SK-N-SH treated with all-trans-retinoic acid at 6 μM for 48 hours (cell line): ENCODE results near the gene SASH1.

Experiments
- ATAC-seq: fragments of 200-7000 bp; cut with Tn5 transposase; 3 replicates; pipeline ENCODE4 v1.9.1; 2020; ENCODE audit warnings: mild to moderate bottlenecking, moderate library complexity
- ARNTL ChIP-seq: fragments of 450-650 bp; formaldehyde crosslinking; IDR thresholded peaks from 2 replicates; pipeline ENCODE4 v1.5.0; 2020; ENCODE audit warnings: low read depth, mild to moderate bottlenecking, moderate library complexity, borderline replicate concordance
- BACH2 ChIP-seq: fragments of 250-450 bp; sonication (Bioruptor Pico); IDR thresholded peaks from 2 replicates; pipeline ENCODE4 v1.9.0; 2021; ENCODE audit warnings: mild to moderate bottlenecking, borderline replicate concordance
- CREB5 ChIP-seq: fragments of 250-450 bp; sonication (Bioruptor Pico); IDR thresholded peaks from 2 replicates; pipeline ENCODE4 v1.5.1; 2020; ENCODE audit warnings: low read depth, mild to moderate bottlenecking, moderate library complexity
- CSDC2 ChIP-seq: fragments of 250-450 bp; sonication (Bioruptor Pico); IDR thresholded peaks from 2 replicates; pipeline ENCODE4 v1.5.0; 2020; ENCODE audit warnings: mild to moderate bottlenecking, moderate library complexity
- GLIS3 ChIP-seq: fragments of 250-450 bp; sonication (Bioruptor Pico); IDR thresholded peaks from 2 replicates; pipeline ENCODE4 v1.5.0; 2020; ENCODE audit warnings: mild to moderate bottlenecking, moderate library complexity
- ISL1 ChIP-seq: fragments of 250-450 bp; sonication (Bioruptor Pico); IDR thresholded peaks from 2 replicates; pipeline ENCODE4 v2.1.2; 2022; ENCODE audit warnings: mild to moderate bottlenecking, moderate library complexity
- OSR1 ChIP-seq: fragments of 250-450 bp; sonication (Bioruptor Pico); IDR thresholded peaks from 2 replicates; pipeline ENCODE4 v1.8.0; 2022; ENCODE audit warnings: moderate library complexity, mild to moderate bottlenecking, inconsistent platforms
- PPARA ChIP-seq: fragments of 250-450 bp; sonication (Bioruptor Pico); IDR thresholded peaks from 2 replicates; pipeline ENCODE4 v1.5.0; 2020; ENCODE audit warnings: mild to moderate bottlenecking, borderline replicate concordance
- RARB ChIP-seq: fragments of 250-450 bp; sonication (Bioruptor Pico); IDR thresholded peaks from 2 replicates; pipeline ENCODE4 v1.8.0; 2021; ENCODE audit warnings: mild to moderate bottlenecking, moderate library complexity
- ZFP3 ChIP-seq: fragments of 250-450 bp; sonication (Bioruptor Pico); IDR thresholded peaks from 2 replicates; pipeline ENCODE4 v1.5.0; 2020; ENCODE audit warnings: mild to moderate bottlenecking, moderate library complexity
- ZFP30 ChIP-seq: fragments of 450-650 bp; formaldehyde crosslinking; IDR thresholded peaks from 2 replicates; pipeline ENCODE4 v1.5.0; 2022; ENCODE audit warnings: mild to moderate bottlenecking, moderate library complexity
- ZNF565 ChIP-seq: fragments of 450-650 bp; formaldehyde crosslinking; conservative IDR thresholded peaks from 2 replicates; pipeline ENCODE4 v1.5.0; 2020; ENCODE audit warnings: low read depth, mild to moderate bottlenecking, moderate library complexity
- ZNF70 ChIP-seq: fragments of 450-650 bp; formaldehyde crosslinking; IDR thresholded peaks from 2 replicates; pipeline ENCODE4 v1.5.0; 2020; ENCODE audit warnings: mild to moderate bottlenecking, moderate library complexity
- TF ChIP-seq, protein P1 (sequence below): fragments of 250-450 bp; sonication (Bioruptor Pico); IDR thresholded peaks from 2 replicates; pipeline ENCODE4 v1.5.0; 2020; ENCODE audit warnings: mild to moderate bottlenecking, moderate library complexity
- TF ChIP-seq, protein P2 (sequence below): fragments of 250-450 bp; sonication (Bioruptor Pico); IDR thresholded peaks from 2 replicates; pipeline ENCODE4 v1.8.0; 2020; ENCODE audit warnings: mild to moderate bottlenecking, moderate library complexity, borderline replicate concordance
- TF ChIP-seq, protein P3 (sequence below): fragments of 250-450 bp; sonication (Bioruptor Pico); IDR thresholded peaks from 2 replicates; pipeline ENCODE4 v1.5.1; 2021; ENCODE audit warnings: mild to moderate bottlenecking, moderate library complexity

SASH1 gene

GRCh38 chr6:148526145-148526544, 183.5 kb downstream of the SASH1 start (continued):
- TF ChIP-seq, protein P1, sequence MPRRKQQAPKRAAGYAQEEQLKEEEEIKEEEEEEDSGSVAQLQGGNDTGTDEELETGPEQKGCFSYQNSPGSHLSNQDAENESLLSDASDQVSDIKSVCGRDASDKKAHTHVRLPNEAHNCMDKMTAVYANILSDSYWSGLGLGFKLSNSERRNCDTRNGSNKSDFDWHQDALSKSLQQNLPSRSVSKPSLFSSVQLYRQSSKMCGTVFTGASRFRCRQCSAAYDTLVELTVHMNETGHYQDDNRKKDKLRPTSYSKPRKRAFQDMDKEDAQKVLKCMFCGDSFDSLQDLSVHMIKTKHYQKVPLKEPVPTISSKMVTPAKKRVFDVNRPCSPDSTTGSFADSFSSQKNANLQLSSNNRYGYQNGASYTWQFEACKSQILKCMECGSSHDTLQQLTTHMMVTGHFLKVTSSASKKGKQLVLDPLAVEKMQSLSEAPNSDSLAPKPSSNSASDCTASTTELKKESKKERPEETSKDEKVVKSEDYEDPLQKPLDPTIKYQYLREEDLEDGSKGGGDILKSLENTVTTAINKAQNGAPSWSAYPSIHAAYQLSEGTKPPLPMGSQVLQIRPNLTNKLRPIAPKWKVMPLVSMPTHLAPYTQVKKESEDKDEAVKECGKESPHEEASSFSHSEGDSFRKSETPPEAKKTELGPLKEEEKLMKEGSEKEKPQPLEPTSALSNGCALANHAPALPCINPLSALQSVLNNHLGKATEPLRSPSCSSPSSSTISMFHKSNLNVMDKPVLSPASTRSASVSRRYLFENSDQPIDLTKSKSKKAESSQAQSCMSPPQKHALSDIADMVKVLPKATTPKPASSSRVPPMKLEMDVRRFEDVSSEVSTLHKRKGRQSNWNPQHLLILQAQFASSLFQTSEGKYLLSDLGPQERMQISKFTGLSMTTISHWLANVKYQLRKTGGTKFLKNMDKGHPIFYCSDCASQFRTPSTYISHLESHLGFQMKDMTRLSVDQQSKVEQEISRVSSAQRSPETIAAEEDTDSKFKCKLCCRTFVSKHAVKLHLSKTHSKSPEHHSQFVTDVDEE: no peak
- no peak for TF ChIP-seq ARNTL

DNA sequence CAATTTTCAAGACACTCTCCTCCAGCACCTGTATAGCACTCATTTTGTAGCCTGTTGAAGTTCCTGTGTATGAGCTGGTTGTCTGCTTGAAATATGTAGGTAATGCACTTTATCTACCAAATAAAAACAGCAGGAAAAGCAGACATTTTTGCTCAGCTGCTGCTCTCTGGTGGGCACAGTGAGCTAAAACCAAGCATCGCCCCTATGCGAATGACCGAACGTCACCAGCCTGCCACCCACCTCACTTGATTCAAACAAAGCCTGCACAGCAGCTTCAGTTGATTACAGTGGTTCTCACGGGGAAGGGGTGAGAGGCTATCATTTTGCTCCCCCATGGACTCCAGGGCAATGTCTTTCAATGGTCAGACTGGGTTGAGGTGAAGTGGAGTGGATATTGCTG, 185.7 kb downstream of the SASH1 start:
- ATAC-seq: peak; percentile 11; the same call in 2 of the 3 replicates
- TF ChIP-seq CSDC2 (CRISPR knock-in tag) (no peak), GLIS3 (CRISPR knock-in tag) (no peak), ISL1 (CRISPR knock-in tag) (no peak), ZFP3 (no peak), ZNF70 (no peak), OSR1 (CRISPR knock-in tag) (no peak), ZNF565 (CRISPR knock-in tag) (no peak), CREB5 (CRISPR knock-in tag) (no peak), ZFP30 (CRISPR knock-in tag) (no peak)
- TF ChIP-seq, protein P2, sequence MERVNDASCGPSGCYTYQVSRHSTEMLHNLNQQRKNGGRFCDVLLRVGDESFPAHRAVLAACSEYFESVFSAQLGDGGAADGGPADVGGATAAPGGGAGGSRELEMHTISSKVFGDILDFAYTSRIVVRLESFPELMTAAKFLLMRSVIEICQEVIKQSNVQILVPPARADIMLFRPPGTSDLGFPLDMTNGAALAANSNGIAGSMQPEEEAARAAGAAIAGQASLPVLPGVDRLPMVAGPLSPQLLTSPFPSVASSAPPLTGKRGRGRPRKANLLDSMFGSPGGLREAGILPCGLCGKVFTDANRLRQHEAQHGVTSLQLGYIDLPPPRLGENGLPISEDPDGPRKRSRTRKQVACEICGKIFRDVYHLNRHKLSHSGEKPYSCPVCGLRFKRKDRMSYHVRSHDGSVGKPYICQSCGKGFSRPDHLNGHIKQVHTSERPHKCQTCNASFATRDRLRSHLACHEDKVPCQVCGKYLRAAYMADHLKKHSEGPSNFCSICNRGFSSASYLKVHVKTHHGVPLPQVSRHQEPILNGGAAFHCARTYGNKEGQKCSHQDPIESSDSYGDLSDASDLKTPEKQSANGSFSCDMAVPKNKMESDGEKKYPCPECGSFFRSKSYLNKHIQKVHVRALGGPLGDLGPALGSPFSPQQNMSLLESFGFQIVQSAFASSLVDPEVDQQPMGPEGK (CRISPR knock-in tag): no peak
- TF ChIP-seq, protein P1: no peak
- TF ChIP-seq, protein P3, sequence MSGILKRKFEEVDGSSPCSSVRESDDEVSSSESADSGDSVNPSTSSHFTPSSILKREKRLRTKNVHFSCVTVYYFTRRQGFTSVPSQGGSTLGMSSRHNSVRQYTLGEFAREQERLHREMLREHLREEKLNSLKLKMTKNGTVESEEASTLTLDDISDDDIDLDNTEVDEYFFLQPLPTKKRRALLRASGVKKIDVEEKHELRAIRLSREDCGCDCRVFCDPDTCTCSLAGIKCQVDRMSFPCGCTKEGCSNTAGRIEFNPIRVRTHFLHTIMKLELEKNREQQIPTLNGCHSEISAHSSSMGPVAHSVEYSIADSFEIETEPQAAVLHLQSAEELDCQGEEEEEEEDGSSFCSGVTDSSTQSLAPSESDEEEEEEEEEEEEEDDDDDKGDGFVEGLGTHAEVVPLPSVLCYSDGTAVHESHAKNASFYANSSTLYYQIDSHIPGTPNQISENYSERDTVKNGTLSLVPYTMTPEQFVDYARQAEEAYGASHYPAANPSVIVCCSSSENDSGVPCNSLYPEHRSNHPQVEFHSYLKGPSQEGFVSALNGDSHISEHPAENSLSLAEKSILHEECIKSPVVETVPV (CRISPR knock-in tag): no peak

DNA sequence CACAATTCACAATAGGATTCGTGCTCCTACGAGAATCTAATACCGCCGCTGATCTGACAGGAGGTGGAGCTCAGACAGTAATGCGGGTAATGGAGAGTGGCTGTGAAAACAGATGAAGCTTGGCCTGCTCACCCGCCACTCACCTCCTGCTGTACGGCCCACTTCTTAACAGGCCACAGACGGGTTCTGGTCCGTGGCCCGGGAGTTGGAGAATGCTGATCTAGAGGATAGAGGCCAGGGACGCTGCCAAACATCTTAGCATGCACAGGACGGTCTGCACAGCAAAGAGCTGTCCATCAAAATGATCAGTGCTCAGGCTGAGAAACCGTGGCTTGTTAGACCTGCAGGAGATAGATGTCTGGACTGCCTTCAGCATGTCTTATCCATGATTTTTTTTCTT, 186.4 kb downstream of the SASH1 start:
- TF ChIP-seq ZFP30 (CRISPR knock-in tag) (no peak), BACH2 (CRISPR knock-in tag) (no peak)
- peak; percentile 9 for ATAC-seq

- TF ChIP-seq, protein P2 (CRISPR knock-in tag): no peak
- TF ChIP-seq RARB: no peak
- no peak for TF ChIP-seq PPARA (CRISPR knock-in tag)
- TF ChIP-seq GLIS3 (CRISPR knock-in tag): no peak
- TF ChIP-seq CSDC2 (CRISPR knock-in tag): peak; percentile 89
- TF ChIP-seq ZNF565 (CRISPR knock-in tag): no peak
- TF ChIP-seq BACH2 (CRISPR knock-in tag): no peak
Measured at GRCh38 chr6:148530394-148530953, 187.8 kb downstream of the SASH1 start.

More at GRCh38 chr6:148530394-148530953, 187.8 kb downstream of the SASH1 start:
- ATAC-seq: peak; percentile 73
